Limb (tissue), 2 donors: ENCODE data around the gene PLEKHA6.

Experiments
- DNase-seq, 2 donors: peaks; one replicate each; pipeline ENCODE4 v3.0.0-alpha.2; 2016; ENCODE audit errors: extremely low spot score in 2 of 2

The PLEKHA6 gene

DNA sequence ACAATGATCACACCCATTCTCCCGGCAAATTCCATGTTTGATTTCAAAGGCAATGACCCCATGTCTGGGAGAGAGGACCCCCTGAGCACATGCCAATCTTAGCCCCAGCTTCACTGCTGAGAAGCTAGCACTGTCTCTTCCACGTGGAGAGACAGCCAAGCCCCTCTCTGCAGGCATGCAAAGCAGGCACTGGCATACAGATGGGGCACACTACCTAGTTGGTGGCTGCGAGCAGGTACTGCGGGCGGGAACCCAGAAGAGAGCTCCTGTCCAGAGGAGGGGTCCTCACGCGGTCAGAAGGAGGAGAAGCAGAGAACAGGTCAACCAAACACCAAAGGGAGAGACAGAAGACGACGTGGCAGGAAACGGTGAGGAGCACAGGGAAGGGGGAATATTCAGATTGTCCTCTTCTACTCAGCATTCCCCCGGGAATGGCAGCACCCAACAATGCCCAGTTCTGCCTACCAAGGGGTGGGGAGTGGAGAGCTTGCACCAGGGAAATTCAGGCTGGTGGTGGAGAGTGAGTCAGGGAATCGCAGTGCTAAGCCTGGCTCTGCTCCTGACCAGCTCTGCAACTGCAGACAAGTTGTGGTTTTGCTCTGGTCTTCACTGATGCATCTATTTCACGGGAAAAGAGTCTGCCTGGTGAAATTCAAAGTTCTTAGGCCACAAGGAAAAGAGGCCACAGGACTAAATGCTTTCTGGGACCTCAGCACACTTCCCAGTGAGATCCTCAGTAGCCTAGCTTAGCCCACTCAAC is 97.8 kb downstream of the PLEKHA6 start:
- DNase-seq = no peak

DNA sequence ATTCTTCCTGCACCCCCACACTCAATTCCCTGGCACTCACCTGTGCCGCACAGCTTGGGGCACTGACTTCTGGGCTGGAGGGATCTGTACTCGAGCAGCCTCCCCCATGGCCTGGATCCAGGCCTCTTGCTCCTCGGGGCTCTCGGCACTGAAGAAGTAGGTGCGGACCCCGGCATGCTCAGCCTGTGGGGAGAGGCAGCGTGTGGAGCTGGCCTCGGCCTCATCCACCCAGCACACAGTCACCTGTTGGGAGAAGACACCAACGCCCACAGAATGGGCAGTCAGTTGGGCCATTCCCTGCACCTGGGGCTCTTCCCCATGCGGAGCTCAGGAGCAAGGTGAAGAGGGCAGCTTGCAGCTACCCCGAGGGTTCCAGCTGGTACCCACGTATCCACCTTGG is 98.5 kb downstream of the PLEKHA6 start:
- DNase-seq = no peak

DNA sequence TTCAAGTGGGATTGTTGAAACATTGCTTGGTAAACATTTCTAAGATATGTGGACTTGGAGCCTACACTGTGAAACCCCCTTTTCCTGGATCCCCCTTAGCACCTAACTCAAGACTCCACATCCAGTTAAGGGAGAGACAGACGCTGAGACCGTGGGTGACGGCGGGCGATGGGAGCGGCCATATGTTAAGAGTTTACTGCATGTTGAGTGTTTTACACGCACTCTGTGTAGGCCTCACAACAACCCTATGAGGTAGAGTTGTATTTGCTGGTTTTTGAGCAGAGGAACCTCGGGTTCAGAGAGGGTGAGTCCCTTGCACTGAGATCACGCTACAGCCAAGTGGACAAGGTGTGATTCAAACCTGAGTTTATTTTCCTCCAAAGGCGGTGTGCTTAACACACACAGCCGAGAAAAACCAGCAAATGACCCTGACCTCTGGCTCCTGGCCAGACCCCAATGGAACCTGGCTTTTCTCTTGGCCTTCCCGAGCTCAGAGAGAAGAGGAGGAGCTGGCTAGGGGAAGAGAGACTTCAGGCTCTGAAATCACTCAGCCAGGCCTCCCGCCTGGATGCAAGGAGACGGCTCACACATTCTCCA is 99.0 kb downstream of the PLEKHA6 start:
- no peak for DNase-seq

DNA sequence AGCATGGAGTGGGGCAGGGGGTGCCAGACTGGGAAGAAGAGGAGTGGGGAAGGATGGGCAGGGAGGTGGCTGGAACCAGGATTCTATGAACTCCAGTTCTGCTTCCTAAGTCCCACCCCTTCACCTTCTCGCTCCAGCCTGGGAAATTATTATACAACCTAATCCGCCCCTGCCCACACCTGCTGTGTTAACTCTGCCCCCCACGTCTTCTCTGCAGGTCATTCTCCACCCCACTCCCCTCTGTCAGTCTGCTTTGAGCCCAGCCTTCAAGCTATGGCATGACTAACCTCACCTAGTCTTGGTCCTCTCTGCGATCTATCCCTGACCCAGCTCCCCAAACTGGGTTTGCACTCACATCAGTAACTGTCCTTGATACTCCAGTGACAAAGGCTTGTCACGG is 99.9 kb downstream of the PLEKHA6 start:
- DNase-seq = no peak

DNA sequence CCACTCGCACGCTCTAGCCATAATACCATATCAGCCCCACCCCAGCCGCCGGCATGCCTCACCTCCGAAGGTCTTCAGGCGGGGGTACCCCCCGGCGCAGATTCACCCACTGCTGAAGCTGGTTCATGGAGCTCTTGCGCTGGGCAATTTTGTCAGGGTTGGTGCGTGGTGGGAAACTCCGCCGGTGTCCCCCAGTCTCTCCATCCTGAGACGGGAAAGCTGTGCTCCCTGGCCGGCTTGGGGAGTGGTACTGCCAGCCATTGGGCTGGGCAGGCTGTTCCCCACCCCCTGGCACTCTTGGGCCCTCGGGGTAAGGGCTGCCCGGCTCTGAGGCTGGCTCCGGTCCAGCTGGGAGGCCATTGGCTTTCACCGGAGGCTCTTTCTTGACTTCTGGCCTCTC is 100.5 kb downstream of the PLEKHA6 start:
- no peak for DNase-seq

DNA sequence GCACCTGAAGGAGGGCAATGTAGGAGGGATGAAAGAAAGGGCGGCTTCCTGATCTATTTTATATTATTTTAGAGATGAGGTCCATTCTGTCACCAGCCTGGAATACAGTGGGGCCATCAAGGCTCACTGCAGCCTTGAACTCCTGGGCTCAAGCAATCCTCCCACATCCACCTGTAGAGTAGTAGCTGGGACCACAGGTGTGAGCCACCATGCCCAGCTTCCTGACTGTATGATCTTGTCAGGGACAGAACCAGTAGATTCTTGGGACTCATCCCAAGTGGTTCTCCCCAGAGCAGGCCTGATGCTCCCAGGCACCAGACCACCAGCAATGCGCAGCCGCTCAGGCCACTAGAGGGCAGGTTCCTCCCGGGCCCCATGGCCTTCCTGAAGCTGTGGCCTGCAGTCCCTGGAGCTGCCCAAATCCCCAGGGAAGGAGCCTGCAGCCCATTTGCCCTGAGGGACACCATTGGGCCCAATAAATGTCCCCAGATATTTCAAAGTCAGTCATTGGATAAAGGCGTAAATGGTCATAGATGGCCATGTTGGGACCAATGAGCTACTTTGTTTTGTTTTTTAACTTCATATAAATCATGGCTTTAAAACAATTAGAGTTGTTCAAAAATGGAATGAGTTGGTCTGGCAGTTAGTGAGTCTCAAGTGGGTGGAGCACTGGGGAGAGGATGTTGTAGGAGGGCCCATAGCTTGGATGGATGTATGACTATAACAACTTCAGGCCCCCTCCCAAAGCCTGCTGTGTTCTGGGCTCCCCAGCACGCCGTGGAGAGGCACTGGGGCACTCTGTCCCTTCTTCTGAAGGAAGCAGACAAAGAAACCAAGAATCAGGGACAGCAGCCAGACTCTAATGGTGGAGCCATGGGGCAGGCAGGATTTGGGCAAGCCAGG is 101.3 kb downstream of the PLEKHA6 start:
- DNase-seq = peak in 1 of 2 donors; percentile 59

DNA sequence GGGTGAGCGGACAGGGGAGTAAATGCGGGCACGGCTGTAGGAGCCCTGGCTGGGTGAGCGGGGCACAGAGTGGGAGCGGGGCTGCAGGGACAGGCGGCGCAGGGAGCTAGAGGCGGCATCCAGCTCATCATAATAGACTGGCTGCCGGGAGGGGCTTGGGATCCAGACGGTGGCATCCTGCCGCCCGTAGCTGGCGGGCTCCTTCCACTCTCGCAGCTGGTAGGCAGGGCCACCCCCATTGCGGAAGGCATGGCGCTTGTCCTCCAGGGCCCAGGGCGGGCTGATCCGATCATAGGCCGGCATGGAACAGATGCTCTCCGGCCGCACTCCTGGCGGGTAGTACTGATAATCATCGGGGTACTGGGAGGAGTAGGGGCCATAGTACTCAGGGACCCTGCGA is 102.3 kb downstream of the PLEKHA6 start:
- DNase-seq = no peak

DNA sequence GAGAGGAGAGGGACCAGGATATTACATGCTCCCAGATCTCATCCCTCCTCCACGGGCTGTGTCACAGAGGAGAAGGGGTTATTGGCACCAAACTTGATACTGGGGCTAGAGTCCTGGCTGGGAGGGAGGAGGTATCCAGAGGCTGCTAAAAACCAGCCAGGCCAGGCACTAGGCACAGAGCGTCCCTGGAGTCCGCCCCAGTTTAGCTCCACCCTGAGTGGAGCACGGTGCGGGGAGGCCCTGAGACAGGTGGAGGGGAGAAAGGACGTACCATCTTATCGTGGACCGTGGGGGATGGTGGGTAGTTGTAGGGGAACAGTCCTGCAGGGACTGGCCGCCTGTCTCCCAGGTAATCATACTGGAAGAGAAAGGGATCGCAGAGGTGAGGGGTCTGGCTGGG is 103.2 kb downstream of the PLEKHA6 start:
- DNase-seq = no peak

DNA sequence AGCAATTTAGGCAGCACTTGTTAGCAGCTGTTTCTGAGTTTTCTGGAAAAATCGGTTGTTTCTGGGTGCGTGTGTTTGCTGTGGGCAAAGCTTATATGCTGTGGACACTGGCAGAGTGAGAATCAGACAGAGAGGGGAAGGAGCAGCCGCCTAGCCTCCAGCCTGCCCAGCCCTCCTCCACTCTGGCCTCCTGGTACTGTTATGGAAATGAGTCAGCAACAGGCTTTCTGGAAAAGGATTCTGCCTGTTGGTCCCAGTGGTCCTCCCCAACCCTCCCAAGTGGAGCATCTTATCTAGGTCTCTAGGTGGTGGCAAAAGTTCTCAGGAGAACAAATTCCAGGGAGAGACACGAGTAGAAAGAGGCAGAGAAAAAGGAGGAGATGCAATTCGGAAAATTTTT is 103.8 kb downstream of the PLEKHA6 start:
- DNase-seq = no peak

DNA sequence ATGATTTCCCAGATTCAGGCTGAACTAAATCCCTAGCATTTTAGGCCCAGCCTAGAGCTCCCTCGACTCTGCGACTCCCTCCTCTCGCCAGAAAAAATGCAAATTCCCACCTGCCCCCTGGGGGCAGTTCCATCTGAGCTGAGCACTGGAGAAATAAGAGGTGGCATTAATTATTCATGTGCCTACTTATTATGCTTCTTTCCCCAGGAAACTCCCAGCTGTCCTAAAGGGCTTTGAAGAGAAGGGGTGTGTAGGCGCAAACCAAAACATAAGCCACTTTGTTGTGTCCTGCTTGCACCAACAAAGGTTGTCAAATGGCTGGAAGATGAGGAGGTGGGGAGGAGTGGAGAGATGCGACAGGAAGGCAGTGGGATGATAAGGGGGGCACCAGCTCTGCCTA is 104.5 kb downstream of the PLEKHA6 start:
- DNase-seq = no peak

DNA sequence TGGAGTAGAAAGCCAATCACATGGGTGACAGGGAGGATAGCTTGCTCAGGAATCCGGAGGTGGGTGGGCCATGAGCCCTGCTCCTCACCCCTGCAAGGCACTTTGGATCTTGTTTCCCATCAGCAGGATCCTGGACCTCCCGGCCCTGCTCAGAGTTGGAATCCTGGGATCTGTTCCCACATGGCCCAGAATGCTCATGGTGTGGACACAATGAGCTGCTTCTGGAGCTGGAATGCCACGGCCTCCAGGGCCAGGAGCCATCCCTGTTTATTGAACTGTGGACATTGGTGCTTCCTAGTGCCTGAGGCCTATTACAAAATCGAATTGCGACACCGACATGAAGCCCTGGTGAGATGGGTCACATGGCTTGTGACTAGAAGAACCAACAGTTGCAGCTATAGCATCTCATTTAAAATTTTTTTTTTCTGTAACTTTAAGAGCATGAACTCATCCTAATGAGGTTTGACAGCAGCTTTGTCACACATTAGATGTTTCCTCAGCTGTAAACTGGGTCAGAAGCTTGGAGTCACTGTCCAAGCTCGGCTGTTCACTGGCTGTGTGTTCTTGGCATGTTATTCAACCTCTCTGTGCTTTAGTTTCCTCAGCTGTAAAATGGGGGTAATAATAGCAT is 105.6 kb downstream of the PLEKHA6 start:
- no peak for DNase-seq

DNA sequence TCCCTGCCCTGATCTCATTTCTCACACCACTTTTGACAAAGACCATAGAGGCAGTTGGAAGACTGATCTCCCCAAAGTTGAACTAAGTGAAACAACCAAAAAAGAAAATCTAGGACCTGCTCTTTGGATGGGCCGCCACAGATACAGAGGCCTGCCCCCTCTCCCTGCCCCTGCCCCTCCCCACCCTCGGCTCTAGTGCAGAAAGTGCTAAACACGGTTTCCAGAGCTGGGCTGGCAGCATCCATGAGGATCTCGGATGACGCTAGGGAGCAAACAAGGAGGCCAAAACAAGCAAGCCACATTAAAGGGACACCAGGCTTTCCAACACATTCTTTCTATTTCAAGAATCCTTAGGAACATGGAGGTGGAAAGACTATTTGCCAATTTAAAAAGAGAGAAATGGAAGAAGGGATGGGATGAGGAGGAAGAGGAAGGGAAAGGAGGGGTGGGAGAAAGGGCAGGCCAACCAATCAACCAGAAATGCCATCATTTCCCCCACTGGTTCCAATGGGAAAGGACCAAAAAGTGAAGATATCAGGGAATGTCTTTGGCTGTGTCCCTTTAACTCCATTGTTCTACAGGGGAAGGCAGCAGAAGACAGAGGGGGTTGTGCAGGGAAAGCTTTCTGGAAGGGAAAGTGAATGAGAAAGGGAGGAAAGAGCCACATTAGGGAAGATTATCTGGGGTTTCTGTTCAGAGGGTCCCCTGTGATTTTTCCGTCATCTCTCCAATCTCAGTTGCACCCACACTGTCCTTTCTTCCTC is 107.6 kb downstream of the PLEKHA6 start:
- DNase-seq = no peak

DNA sequence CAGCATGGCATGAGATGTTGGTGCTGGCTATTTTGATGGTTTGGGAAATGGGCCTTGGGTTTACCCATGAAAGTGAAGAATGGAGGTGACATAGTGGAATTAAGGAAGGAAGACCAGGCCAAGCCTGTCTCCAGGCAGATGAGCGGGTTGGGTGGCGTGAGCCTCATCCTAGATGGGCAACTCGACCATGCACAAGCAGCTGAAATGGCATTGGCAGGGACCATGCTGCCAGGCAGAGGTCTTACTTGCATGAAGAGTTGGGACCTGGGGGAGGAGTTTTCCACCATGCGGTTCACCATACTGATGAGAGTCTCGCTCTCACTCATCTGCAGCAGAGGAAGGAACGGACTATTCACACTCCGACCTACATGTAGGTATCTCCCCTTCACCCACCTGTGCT is 108.4 kb downstream of the PLEKHA6 start:
- no peak for DNase-seq

DNA sequence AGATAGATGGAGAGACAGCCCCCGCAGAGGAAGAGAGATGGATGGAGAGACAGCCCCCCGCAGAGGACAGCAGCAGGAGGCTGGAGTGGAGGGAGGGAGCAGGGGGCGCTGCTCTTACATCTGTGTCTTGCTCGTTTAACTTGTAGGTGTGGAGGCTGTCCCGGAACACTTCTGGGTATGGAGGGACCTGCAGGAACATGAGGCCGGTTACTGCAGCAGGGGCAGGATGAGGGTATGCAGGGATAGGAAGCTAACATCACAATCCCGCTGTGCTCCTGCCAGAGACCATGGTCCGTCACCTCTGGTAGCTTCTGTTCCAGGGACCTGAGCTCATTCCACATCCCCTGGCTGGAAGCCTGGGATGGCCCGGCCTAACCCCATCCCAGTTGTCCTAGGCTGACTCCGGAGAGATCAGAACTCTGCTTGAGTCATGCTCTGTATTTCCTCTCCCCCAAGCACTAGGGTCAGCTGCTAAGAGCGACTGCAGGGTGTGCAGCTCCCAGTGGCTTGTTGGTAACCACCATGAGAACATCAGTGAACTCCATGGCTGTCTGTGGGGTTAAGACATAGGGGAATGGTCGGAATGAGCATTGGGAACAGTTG is 109.2 kb downstream of the PLEKHA6 start:
- DNase-seq = no peak

DNA sequence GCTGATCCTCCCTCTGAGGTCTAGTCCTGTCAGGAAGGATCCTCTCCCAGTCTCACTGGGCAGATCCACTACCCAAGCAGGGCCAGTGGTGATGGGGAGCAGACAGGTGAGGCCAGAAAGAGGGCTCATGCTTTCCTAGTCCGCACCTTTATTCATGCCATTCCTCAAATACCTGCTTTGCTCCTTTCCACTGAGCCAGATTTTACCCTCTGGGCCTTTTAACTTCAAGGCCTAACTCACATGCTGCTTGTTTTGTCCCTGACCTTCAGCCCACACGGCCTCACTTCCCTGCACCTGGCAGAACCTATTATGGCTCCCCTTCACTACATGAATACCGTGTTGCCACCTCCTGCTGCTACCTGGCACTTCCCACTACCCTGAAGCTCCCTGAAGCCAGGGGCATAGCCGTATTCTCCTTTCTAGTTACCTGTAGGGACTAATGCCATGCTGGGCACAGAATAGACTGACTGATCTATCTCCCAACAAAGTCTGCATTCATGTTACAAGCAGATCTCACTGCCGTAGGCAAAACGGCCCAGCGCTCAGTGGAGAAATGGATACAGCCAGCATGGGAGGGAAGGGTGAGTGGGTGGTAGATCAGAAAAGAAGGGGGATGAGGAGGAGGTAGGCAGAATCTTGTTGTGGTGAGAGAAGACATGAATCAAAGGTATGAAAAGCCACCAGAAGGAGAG is 109.8 kb downstream of the PLEKHA6 start:
- DNase-seq = no peak

DNA sequence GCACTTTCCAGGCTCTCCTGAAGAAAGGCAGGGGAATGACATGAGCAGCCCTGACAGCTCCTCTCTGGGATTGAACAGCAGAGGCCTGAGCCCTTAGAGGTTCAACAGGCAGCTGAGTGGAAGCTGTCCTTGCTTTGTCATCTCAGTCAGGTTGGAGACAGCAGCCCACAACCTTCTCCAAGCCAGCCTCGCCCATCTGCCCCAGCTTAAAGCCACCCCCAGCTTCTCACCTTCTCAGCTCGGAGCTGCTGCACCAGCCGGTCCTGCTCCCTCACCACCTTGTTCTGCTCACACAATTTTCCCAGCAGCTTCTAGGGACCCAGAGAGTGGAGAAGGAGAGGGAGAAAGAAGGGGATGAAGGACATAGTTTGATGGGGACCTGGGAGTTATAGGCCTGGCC is 110.8 kb downstream of the PLEKHA6 start:
- DNase-seq = no peak

DNA sequence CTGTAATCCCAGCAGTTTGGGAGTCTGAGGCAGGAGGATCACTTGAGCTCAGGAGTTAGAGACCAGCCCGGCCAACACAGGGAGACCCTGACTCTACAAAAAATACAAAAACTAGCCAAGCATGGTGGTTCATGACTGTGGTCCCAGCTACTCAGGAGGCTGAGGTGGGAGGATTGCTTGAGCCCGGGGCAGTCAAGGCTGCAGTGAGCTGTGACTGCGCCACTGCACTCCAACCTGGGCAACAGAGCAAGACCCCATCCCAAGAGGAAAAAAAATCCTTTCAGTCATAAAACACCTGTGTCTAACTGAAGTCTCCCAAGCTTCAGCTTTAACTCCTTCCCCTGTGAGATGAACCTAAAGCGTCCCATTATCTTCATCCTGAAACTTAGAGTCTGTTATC is 112.9 kb downstream of the PLEKHA6 start:
- DNase-seq = no peak

DNA sequence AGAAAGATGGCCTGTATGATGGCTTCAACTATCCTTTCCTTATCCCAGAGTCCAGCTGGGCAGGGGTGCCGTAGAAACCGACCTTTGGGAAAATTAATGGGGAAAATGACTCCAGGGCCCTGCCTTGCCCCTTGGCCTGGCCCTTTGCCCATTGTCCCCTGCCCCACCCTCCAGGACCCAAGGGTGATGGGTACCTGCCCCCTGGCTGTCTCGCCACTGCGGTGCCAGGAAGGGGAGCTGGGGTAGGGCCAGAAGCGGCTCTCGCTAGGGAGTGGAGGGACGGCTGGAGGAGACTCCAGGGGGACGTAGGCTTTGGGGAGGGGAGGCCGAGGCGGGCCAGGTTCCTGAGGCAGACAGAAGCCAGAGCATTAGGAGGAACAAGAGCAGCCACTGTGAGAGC is 116.8 kb downstream of the PLEKHA6 start:
- DNase-seq = no peak

DNA sequence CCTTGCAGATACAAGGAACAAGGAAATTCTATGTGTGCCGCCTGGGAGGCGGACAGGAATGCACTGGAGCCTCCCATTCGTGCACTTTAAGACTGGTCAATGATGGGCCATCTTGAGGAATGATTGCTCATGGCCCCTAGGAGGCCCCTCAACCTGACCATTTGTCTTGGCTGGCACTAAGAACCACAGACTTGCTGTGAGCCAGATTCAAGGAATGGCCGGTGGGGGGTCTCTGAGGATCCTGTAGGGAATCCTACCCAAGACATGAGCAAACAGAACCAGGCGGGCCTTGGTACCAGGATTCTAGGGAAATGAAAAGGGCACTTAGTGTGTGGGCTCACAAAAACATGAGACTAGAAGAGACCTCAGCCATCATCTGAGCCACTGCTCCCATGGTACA is 117.8 kb downstream of the PLEKHA6 start:
- no peak for DNase-seq

DNA sequence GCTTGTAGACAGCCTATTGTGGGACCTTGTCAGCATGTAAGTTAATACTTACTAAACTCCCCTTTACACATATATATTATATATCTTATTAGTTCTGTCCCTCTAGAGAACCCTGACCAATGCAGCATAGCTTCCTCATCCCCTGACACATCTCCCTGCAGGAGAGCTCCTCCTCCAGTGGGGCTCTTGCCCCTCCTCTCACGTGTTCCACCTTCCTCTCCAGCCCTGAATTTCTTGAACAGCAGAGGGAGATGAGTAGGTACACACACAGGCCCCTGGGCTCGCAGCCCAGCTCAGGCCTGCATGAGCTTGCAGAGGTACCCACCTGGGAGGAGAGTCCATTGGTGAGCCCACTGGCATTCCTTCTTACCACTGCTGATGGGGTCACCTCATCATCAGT is 118.7 kb downstream of the PLEKHA6 start:
- no peak for DNase-seq
